DND-41 (cell line): ENCODE data around the gene MYO16.

Experiments
- EZH2 ChIP-seq: IDR thresholded peaks from 3 replicates; pipeline ENCODE4 v1.6.1; 2012; ENCODE audit warnings: borderline replicate concordance, low read depth, mild to moderate bottlenecking, moderate library complexity, low read length, inconsistent platforms; ENCODE audit not compliant: severe bottlenecking
- TF ChIP-seq, protein P1 (sequence below): IDR thresholded peaks from 2 replicates; pipeline ENCODE4 v1.5.1; 2012; ENCODE audit warnings: borderline replicate concordance, low read length, moderate library complexity, mild to moderate bottlenecking; ENCODE audit not compliant: poor library complexity, severe bottlenecking; ENCODE audit errors: extremely low read depth

DNA sequence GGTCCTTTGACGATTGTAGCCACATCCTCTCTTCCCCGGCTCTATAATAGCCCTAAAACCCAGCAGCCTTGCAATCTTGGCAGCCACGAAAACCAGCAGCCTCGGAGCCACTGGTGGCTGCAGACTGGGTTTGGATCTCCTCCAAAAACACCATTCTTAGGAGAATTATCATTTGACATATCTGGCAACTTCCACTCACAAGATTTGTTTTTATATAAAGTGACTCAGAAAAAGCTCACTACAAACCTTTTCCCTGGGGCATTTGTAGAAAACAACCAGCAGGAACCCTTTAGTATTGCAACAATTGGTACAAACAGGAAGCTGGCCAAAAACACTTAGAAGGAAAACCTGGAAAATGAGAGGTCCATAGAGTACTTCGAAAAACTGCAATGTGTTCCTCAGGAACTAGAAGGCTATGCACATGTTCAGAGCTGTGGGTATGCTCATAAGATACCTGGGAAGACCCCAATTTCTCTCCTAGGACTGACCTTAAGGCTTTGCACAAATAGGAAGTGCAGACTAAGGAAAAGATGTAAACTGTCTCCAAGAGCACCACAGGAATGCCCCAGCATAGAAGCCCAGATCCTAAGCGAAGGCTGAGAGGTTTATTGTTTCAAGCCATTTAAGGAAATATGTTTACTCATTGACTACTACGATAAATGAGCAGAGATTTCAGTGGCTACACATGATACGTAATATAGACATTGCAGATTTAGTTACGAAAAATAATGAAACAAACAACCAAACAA lies 71.2 kb downstream of the MYO16 start:
- TF ChIP-seq, protein P1, sequence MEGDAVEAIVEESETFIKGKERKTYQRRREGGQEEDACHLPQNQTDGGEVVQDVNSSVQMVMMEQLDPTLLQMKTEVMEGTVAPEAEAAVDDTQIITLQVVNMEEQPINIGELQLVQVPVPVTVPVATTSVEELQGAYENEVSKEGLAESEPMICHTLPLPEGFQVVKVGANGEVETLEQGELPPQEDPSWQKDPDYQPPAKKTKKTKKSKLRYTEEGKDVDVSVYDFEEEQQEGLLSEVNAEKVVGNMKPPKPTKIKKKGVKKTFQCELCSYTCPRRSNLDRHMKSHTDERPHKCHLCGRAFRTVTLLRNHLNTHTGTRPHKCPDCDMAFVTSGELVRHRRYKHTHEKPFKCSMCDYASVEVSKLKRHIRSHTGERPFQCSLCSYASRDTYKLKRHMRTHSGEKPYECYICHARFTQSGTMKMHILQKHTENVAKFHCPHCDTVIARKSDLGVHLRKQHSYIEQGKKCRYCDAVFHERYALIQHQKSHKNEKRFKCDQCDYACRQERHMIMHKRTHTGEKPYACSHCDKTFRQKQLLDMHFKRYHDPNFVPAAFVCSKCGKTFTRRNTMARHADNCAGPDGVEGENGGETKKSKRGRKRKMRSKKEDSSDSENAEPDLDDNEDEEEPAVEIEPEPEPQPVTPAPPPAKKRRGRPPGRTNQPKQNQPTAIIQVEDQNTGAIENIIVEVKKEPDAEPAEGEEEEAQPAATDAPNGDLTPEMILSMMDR = no peak
- no peak for TF ChIP-seq EZH2
